SK-N-SH (cell line): ENCODE results near the gene PDE8A. TPM values are rescaled to one million over a fixed set of nuclear protein-coding genes. Genes with fewer than 3 reads are reported as not detected.
A peak's percentile ranks its signal among the peaks of the same experiment; 100 is the strongest.
"Not testable (repeated sequence)": the region's sequence is repeated elsewhere in the genome, so short reads cannot be mapped to it uniquely, and the experiment has no call there.

Source experiments
- CTCF ChIA-PET: fragments of 300-600, 350-600 bp; formaldehyde crosslinking; extraction: SDS; loops from one replicate; lab custom pipeline; 2021; lab: Yijun Ruan, JAX
- POLR2A ChIA-PET: fragments of 350-600 bp; sonication (Branson Sonifier 250); formaldehyde crosslinking; extraction: SDS; loops from one replicate; lab custom pipeline; 2020; ENCODE audit warnings: antibody characterized with exemption, inconsistent platforms; lab: Yijun Ruan, JAX
- DNase-seq: peaks from one replicate; pipeline ENCODE4 v3.0.0; 2012
- H2AFZ ChIP-seq: fragments of 200-600 bp; sonication (generic); 2 replicates; pipeline ENCODE4 v1.8.1; 2016; ENCODE audit warnings: antibody characterized with exemption, mild to moderate bottlenecking, low read depth
- H3F3A ChIP-seq: fragments of 200-600 bp; sonication (generic); replicated peaks from 2 replicates; pipeline ENCODE3; 2016; ENCODE audit warnings: antibody characterized with exemption, mild to moderate bottlenecking; ENCODE audit not compliant: insufficient read depth
- H3K27ac ChIP-seq, 2 experiments: fragments of 200-500 bp in 1 of 2; fragments of 200-600 bp in 1 of 2; sonication (Bioruptor generic) in 1 of 2; sonication (generic), shearing (Covaris generic) in 1 of 2; 2 replicates each; pipeline versions ENCODE4 v1.5.1 to v1.6.1; 2014 to 2016; ENCODE audit warnings: low read depth in 2 of 2, inconsistent platforms in 1 of 2, low read length in 1 of 2, mild to moderate bottlenecking in 1 of 2, mixed read lengths in 1 of 2
- H3K27me3 ChIP-seq: fragments of 200-600 bp; sonication (generic), shearing (Covaris generic); 2 replicates; pipeline ENCODE4 v1.6.1; 2016; ENCODE audit warnings: mixed run types; ENCODE audit not compliant: insufficient read depth
- H3K36me3 ChIP-seq, 2 experiments: fragments of 200-500 bp in 1 of 2; fragments of 200-600 bp in 1 of 2; sonication (Bioruptor generic) in 1 of 2; sonication (generic) in 1 of 2; replicated peaks in 1 of 2; 2 replicates each; pipeline versions ENCODE3 to v1.5.1; 2014 to 2016; ENCODE audit warnings: low read length in 1 of 2, mild to moderate bottlenecking in 1 of 2; ENCODE audit not compliant: insufficient read depth in 2 of 2, control insufficient read depth in 1 of 2
- H3K4me1 ChIP-seq, 2 experiments: fragments of 200-500 bp in 1 of 2; fragments of 200-600 bp in 1 of 2; sonication (Bioruptor generic) in 1 of 2; sonication (generic), shearing (Covaris generic) in 1 of 2; 2 replicates each; pipeline versions ENCODE4 v1.5.1 to v1.6.1; 2014 to 2016; ENCODE audit warnings: low read depth in 1 of 2, low read length in 1 of 2, mixed run types in 1 of 2; ENCODE audit not compliant: insufficient read depth in 2 of 2, control insufficient read depth in 1 of 2
- H3K4me2 ChIP-seq: fragments of 200-600 bp; sonication (generic), shearing (Covaris generic); 2 replicates; pipeline ENCODE4 v1.6.1; 2017; ENCODE audit warnings: mixed run types
- H3K4me3 ChIP-seq, 2 experiments: fragments of 200-500 bp in 1 of 2; fragments of 200-600 bp in 1 of 2; sonication (Bioruptor generic) in 1 of 2; sonication (generic), shearing (Covaris generic) in 1 of 2; 2 replicates each; pipeline versions ENCODE4 v1.5.1 to v1.8.1; 2014 to 2016; ENCODE audit warnings: low read depth in 2 of 2, inconsistent platforms in 1 of 2, low read length in 1 of 2, mild to moderate bottlenecking in 1 of 2, mixed read lengths in 1 of 2, moderate library complexity in 1 of 2
- H3K79me2 ChIP-seq: fragments of 200-600 bp; sonication (generic); 2 replicates; pipeline ENCODE4 v1.8.1; 2017; ENCODE audit warnings: mild to moderate bottlenecking; ENCODE audit not compliant: insufficient read depth
- H3K9ac ChIP-seq: fragments of 200-600 bp; sonication (generic); 2 replicates; pipeline ENCODE4 v1.6.1; 2017; ENCODE audit warnings: mixed run types
- H3K9me2 ChIP-seq: fragments of 200-600 bp; sonication (generic); 2 replicates; pipeline ENCODE4 v1.6.1; 2017; ENCODE audit warnings: mixed run types
- H3K9me3 ChIP-seq: fragments of 200-600 bp; sonication (generic); 2 replicates; pipeline ENCODE4 v1.6.1; 2017; ENCODE audit warnings: mixed run types, mild to moderate bottlenecking, moderate library complexity
- H4K20me1 ChIP-seq: fragments of 200-600 bp; sonication (generic); 2 replicates; pipeline ENCODE4 v1.6.1; 2017; ENCODE audit warnings: mild to moderate bottlenecking, mixed run types; ENCODE audit not compliant: insufficient read depth
- CHD2 ChIP-seq: fragments of 150-350 bp; IDR thresholded peaks from 2 replicates; pipeline ENCODE4 v1.6.1; 2018; ENCODE audit warnings: low read length; ENCODE audit not compliant: partially characterized antibody
- FOSL2 ChIP-seq: IDR thresholded peaks from 2 replicates; pipeline ENCODE4 v1.4.0; 2012; ENCODE audit warnings: low read depth, mild to moderate bottlenecking, moderate library complexity, borderline replicate concordance
- FOXM1 ChIP-seq: IDR thresholded peaks from 2 replicates; pipeline ENCODE4 v1.4.0; 2012; ENCODE audit warnings: low read depth, mild to moderate bottlenecking
- GABPA ChIP-seq: IDR thresholded peaks from 2 replicates; pipeline ENCODE4 v1.4.0; 2012; ENCODE audit warnings: low read depth, mild to moderate bottlenecking
- RAD21 ChIP-seq: IDR thresholded peaks from 2 replicates; pipeline ENCODE4 v1.6.1; 2012; ENCODE audit warnings: mild to moderate bottlenecking, low read length
- RCOR1 ChIP-seq: fragments of 150-350 bp; IDR thresholded peaks from 2 replicates; pipeline ENCODE4 v1.6.1; 2017; ENCODE audit warnings: antibody characterized with exemption, low read length
- TEAD4 ChIP-seq: IDR thresholded peaks from 2 replicates; pipeline ENCODE4 v1.4.0; 2012; ENCODE audit warnings: mild to moderate bottlenecking, borderline replicate concordance; ENCODE audit not compliant: insufficient read depth
- WGBS: methylation state at CpG from one replicate; pipeline ENCODE4 v1.1.6; 2017; ENCODE audit warnings: low lambda C conversion rate; 5-methylcytosine and 5-hydroxymethylcytosine counted together
- polyA plus RNA-seq, 3 experiments: library from polyadenylated mRNA; depleted of rRNA; stranded (reverse); fragments of >200 nt; gene quantifications; 2 replicates each; pipeline ENCODE4 v1.2.3, GENCODE V29; 2012
- TF ChIP-seq, protein P1 (sequence below): IDR thresholded peaks from 2 replicates; pipeline ENCODE4; 2012
- TF ChIP-seq, protein P2 (sequence below): IDR thresholded peaks from 2 replicates; pipeline ENCODE4 v1.4.0; 2012; ENCODE audit warnings: low read depth, borderline replicate concordance

The PDE8A gene
- polyA plus RNA-seq, 1 of the 3 experiments (the other 2 are of a cell fraction): 13.4 TPM

DNA sequence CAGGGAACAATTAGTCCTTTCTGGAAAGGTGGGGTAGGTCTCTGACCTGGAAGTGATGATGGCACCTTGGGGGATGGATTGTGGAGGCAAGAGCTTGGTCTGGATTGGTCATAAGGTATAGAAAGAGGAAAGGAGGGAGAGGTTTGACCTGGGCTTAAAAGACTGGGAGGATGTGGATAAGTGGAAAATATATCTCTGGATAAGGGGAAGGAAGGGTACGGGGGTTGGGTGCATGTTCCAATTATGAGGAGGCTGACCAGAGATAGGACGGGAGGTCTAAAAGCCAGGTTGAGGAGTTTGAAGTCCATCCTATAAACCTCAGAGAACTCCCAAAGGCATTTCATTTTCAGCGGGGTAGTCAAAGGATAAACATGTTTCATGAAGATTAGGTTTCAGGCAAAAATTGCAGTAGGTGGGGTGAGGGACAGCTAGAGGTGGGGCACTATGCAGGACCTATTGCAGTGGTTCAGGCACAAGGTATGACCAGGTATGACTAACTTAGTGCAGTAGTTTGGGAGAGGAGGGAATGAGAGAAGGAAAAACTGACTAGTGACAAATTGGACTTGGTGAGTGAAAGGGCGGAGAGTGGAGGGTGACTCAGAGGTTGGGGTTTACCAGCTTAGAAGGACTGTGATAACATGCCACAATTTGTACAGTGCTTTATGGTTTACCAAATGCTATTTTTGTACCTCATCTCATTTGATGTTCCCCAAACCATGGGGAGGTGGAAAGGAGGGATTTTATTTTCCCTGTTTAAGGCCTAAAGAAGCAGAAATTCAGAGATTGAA, 10.7 kb downstream of the PDE8A start:
- Histone ChIP-seq H3K27me3 (no peaks in the 10 kb centered on the region), H3K36me3 (peaks cover 0 to 3% of the 10 kb centered on the region in 2 experiments), H3K4me1 (peaks cover 0 to 5% of the 10 kb centered on the region in 2 experiments; a peak in 1 of 4 replicates), H3F3A (peaks cover 12% of the 10 kb centered on the region), H3K27ac (0 out of 4 replicates have a peak overlapping the region, but pooled peaks of 1 of the 2 experiments have one; percentile 8), H3K79me2 (peaks cover 93% of the 10 kb centered on the region), H3K9ac (no peak overlapping the region), H3K4me2 (no peak overlapping the region), H3K4me3 (no peak overlapping the region), H4K20me1 (peaks cover 26% of the 10 kb centered on the region), H3K9me3 (no peaks in the 10 kb centered on the region), H3K9me2 (no peaks in the 10 kb centered on the region), H2AFZ (no peak overlapping the region)
- TF ChIP-seq FOSL2: peak; percentile 53; the same call in 1 of the 2 replicates
- TF ChIP-seq GABPA: no peak
- TF ChIP-seq CHD2: no peak
- TF ChIP-seq, protein P1, sequence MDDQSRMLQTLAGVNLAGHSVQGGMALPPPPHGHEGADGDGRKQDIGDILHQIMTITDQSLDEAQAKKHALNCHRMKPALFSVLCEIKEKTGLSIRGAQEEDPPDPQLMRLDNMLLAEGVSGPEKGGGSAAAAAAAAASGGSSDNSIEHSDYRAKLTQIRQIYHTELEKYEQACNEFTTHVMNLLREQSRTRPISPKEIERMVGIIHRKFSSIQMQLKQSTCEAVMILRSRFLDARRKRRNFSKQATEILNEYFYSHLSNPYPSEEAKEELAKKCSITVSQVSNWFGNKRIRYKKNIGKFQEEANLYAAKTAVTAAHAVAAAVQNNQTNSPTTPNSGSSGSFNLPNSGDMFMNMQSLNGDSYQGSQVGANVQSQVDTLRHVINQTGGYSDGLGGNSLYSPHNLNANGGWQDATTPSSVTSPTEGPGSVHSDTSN: peak; percentile 71
- TF ChIP-seq, protein P2, sequence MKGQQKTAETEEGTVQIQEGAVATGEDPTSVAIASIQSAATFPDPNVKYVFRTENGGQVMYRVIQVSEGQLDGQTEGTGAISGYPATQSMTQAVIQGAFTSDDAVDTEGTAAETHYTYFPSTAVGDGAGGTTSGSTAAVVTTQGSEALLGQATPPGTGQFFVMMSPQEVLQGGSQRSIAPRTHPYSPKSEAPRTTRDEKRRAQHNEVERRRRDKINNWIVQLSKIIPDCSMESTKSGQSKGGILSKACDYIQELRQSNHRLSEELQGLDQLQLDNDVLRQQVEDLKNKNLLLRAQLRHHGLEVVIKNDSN: no peak
- TF ChIP-seq RCOR1: no peak
- POLR2A ChIA-PET: no interaction called here
- no peak for DNase-seq
- CTCF ChIA-PET: interaction anchor here (1.1 to 2.2 kb wide), 3 partner anchors 11 to 176 kb away, joined by 3 to 8 read pairs (median 5); partner anchors contain the start of gene PDE8A
- WGBS: 60% methylated on average over 4 of the region's 4 CpGs

DNA sequence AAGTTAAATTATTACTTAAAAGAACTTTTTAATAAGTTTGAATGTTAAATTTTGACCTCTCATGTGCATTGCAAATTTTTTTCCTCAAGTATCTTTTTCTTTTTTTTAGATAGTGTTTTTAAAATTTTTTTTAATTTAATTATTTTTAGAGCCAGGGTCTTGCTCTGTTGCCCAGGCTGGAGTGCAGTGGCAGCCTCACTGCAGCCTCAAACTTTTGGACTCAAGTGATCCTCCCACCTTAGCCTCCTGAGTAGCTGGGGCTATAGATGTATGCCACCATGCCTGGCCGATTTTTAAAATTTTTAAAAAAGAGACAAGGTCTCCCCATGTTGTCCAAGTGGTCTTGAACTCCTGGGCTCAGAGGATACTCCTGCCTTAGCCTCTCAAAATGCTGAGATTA, 14.4 kb downstream of the PDE8A start:
- 85% methylated on average over 1 of the region's 1 CpG for WGBS
- peaks cover 27% of the 10 kb centered on the region; the same call in 1 of the 2 replicates for H4K20me1 ChIP-seq

DNA sequence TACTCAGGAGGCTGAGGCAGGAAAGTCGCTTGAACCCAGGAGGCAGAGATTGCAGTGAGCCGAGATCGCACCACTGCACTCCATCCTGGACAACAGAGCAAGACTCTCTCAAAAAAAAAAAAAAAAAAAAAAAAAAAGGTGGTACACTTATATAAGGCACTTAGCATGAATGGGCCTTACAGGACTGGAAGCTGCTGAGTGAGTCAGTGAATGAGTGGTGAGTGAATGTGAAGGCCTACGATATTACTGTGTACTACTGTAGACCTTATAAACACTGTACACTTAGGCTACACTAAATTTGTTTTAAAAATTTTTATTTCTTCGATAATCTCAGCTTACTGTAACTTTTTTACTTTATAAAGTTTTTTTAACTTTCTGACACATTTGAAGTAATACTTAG, 15.1 kb downstream of the PDE8A start:
- H4K20me1 ChIP-seq: peaks cover 26% of the 10 kb centered on the region; the same call in 1 of the 2 replicates

More for the DNA sequence above, 14.4 kb downstream of the PDE8A start:
- H3K36me3 ChIP-seq: peaks cover 0 to 3% of the 10 kb centered on the region in 2 experiments
- H2AFZ ChIP-seq: no peak overlapping the region
- DNase-seq: no peak
- peaks cover 93% of the 10 kb centered on the region for H3K79me2 ChIP-seq
- no peak for TF ChIP-seq FOXM1
- no peak for TF ChIP-seq TEAD4
- TF ChIP-seq RAD21: no peak
- no peak overlapping the region for H3K27ac ChIP-seq
- POLR2A ChIA-PET: no interaction called here
- no peaks in the 10 kb centered on the region for H3K9me2 ChIP-seq
- peaks cover 16% of the 10 kb centered on the region for H3F3A ChIP-seq
- CTCF ChIA-PET: interaction anchor here (0.8 to 1.3 kb wide), 2 partner anchors 41 to 173 kb away, joined by 3 read pairs; no protein-coding TSS in a partner anchor
- no peak overlapping the region for H3K9ac ChIP-seq
- no peaks in the 10 kb centered on the region for H3K9me3 ChIP-seq
- no peaks in the 10 kb centered on the region; a peak in 1 of 4 replicates for H3K4me1 ChIP-seq
- H3K4me2 ChIP-seq: no peak overlapping the region
- no peak overlapping the region for H3K4me3 ChIP-seq
- H3K27me3 ChIP-seq: no peaks in the 10 kb centered on the region

DNA sequence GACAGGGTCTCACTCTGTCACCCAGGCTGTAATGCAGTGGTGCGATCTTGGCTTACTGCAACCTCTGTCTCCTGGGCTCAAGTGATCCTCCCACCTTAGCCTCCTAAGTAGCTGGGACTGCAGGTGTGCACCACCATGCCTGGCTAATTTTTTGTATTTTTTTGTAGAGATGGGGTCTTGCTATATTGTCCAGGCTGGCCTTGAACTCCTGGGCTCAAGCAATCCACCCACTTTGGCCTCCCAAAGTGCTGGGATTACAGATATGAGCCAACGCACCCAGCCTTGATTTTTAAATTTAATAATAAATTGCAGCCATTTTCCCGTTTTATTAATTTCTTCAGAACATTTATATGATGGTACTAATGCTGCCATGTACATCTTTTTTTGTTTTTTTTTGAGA, 15.6 kb downstream of the PDE8A start:
- H3K9ac ChIP-seq, H3K9me2 ChIP-seq, H3K27ac ChIP-seq, H3K9me3 ChIP-seq, H3K4me1 ChIP-seq, POLR2A ChIA-PET, DNase-seq, H3K4me2 ChIP-seq, H3K4me3 ChIP-seq, H3F3A ChIP-seq, H3K27me3 ChIP-seq, H2AFZ ChIP-seq, H3K36me3 ChIP-seq: not testable (repeated sequence)
- CTCF ChIA-PET: interaction anchor here (0.7 kb wide), 1 partner anchor 48 kb away, joined by 3 read pairs; no protein-coding TSS in a partner anchor
- Histone ChIP-seq H4K20me1 (peaks cover 21% of the 10 kb centered on the region; the same call in 1 of the 2 replicates), H3K79me2 (peaks cover 93% of the 10 kb centered on the region)
- WGBS: 95% methylated on average over 3 of the region's 3 CpGs

More for the DNA sequence above, 15.1 kb downstream of the PDE8A start:
- peaks cover 14% of the 10 kb centered on the region for H3F3A ChIP-seq
- H3K36me3 ChIP-seq, DNase-seq, H3K9me2 ChIP-seq, H3K4me1 ChIP-seq, POLR2A ChIA-PET, H3K4me3 ChIP-seq, H3K27ac ChIP-seq, H3K27me3 ChIP-seq, H3K9ac ChIP-seq, H3K9me3 ChIP-seq, H3K4me2 ChIP-seq, H2AFZ ChIP-seq: not testable (repeated sequence)
- CTCF ChIA-PET: interaction anchor here (0.7 to 1.3 kb wide), 3 partner anchors 41 to 172 kb away, joined by 3 read pairs; no protein-coding TSS in a partner anchor
- 89% methylated on average over 5 of the region's 5 CpGs for WGBS
- H3K79me2 ChIP-seq: peaks cover 93% of the 10 kb centered on the region
